ENCODE results near the gene CIDEB.

Gene CIDEB

DNA sequence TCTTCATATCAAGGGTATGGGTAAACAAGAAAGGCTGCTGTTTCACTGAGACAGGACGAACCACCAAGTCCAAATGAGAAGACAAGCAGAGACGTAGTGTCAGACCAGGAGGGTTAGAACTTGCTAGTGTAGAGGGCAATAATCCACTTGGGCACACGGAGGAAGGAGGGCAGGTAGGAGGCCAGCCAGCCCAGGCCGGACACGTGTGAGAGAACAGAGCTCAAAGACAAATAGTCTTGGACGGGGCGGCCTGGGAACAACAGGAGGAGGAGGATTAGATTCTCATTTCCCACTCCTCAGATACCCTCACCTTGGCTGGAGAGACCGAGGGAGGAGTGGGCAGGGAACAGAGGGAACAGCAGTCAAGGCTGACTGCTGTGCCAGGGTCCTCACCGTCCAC is 17.0 kb downstream of the CIDEB start:
- DNase-seq (ENCODE audit: low spot score), result no peak

DNA sequence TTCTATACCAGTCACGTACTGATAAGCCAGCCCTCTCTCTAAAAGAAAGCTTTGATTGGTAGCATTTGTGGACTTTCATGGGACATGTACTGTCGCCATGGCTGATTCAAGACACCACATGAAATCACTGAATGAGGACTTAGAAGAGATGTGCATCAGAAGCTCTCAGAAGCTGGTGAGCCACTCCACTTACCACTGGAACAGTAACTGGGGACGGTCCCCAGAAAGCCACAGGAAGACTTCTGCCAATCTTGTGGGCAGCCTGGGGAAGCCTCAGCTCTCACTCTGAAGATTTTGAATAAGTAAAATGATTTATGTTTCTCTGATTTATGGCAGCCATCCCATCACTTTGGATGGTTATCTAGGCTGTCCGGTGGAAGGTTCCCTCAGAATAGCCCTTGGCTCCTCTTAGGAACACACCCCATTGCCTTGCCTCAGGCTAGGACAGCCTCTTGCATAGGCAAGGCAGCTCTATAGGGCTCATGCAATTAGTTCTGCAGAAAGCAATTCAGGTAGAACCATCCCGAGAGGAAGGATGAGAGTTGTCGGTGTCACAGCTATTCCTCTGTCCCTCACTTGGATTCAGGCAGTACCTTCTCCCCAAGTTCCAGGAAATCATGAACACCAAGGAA is 18.0 kb downstream of the CIDEB start:
- DNase-seq (ENCODE audit: low spot score), result no peak

DNA sequence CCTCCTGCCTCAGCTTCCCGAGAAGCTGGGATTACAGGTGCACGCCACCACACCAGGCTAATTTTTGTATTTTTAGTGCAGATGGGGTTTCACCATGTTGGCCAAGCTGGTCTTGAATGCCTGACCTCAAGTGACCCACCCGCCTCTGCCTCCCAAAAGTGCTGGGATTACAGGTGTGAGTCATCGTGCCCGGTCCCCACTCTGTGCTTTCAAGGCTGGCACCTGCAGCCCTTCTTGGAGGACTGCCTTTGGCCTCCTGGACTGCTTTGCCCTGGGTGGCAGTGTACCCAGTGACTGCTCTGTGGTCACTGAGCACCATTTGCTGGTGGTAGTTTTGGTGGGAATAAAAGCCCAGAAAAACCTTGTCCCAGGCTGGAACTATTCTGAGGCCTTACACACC is 20.8 kb downstream of the CIDEB start:
- no peak for DNase-seq (ENCODE audit: low spot score)

DNA sequence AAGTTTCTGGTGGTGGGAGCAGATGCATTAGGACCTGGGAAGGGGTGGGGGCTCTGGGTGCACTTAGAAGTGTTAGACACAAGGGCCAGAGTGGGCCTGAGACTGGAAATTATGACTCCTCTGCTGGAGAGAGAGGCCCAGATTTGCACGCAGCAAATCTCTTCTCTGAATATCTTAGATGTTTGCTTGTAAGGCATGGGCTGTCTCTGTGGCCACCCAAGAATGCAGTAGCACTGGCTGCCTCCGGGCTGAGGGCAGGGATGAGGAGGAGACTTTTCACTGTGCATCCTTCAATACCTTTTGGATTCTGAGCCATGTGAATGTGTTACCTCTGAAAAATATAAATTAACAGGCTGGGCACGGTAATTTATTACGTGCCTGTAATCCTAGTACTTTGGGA is 22.4 kb downstream of the CIDEB start:
- no peak for DNase-seq (ENCODE audit: low spot score)

DNA sequence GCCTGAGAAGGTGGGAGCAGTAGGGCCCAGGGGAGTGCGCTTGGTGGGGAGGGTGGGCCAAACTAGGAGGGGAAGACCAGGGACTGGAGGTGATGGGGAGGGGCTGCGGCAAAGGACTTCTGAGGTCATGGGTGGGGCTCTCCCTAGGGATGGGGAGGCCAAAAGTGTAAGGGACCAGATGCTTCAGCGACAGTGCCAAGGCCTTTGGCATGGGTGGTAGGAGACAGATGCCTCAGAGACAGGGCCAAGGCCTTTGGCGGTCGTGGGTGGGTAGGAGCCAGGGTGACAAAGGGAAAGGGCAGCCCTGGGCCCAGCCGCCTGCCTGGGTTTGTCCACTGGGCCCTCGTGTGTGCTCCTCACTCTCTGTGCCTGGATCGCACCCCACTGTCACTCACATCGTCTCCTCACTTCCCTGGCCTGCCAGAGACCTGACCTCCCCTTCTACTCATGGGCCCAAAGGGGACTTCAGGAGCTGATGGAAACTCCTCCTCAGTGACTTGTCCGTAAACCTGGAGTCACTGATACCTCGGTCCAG is 23.2 kb downstream of the CIDEB start:
- no peak for DNase-seq (ENCODE audit: low spot score)

DNA sequence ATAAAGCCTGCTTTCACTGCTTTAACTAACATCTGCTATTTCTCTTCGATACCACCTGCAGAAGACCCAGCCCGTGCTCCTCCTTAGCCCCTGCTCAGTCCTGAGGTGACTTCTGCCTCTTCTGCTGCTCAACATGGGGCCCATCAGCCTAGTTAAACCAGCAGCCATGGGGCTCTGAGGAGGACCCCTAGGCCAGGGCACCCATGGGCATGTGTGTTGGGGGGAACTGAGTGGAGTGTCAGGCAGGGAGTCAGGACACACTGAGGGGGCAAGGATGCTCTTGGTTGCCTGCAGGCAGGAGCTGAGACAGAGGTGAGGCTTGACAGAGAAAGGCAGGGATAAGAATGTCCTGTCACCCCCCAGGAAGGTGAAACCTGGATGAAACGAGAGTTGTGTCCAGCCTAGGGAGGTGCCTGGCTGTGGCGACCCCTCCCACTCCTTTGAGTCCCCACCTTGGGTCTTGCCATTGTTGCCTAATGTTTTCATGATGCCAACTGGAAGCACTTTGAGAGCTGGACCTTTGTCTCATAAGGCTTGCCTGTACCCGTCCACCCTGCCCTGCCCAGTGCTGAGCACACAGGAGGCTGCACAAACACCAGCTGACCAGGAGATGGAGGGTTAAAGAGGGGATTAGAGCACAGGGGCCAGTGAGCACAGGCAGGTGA is 23.8 kb downstream of the CIDEB start:
- no peak for DNase-seq (ENCODE audit: low spot score)

DNA sequence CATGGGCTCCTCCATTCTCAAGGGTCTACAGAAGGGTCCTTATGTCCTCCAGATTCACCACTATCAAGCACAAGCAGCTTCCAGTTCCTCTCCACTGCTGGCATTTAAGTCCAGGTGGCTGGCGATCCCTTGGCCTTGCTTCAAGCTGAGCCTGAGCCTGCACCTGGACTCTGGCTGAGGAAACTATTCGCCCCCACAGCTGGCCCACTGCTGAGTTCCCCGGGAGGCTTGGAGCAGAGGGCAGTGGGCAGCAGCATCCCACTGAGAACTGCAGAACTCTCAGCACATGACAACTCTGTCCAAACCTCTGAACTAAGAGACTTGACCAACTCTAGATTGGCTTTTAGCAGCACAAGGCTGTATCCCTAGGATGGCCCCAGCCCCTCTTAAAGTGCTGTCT is 25.0 kb downstream of the CIDEB start:
- DNase-seq (ENCODE audit: low spot score), result no peak

DNA sequence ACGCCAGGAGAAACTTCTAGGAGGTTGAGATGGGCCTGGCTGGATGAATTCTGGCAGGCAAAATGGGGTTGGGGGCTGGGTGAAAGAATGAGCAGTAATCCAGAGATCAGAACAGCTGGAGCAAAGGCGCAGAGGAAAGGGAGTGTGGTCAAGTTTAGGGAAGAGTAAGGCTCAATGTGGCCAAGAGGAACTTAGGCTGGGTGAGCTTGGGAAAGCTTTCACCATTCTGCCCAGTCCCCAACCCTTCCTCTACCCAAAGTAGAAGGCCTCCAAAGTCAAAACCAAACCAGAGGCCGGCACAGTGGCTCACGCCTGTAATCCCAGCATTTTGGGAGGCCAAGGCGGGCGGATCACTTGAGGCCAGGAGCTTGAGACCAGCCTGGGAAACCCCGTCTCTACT is 26.1 kb downstream of the CIDEB start:
- no peak for DNase-seq (ENCODE audit: low spot score)

DNA sequence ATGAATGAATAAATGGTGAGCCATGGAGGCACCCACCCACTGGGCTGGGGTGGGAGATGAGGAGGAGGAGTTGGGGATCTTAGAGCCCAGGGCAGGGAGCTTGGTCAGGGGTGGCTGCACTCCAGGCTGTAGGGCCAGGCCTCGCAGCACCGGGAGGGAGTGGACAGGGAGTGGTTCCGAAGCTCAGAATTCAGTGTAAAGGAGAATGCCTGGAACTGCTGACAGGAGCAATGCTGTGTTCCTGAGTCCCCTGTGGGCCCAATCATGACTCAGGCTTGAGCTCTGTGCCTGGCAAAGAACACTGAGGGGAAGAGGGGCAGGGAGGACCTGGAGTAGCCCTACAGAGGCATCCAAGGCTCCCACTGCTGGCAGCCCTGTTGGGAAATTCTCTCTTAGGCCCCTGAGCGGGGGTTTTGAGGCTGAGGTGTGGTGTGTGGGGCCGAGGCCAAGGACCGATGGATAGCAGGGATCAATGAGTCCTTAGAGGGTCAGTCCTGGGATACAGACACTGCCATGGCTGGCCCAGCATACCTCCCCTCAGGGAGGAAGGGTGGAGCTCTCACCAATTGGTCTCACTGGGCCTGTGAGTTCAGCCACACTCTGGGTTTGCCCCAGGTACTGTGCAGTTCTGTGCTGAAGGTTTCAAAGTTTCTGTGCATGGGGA is 26.8 kb downstream of the CIDEB start:
- no peak for DNase-seq (ENCODE audit: low spot score)

DNA sequence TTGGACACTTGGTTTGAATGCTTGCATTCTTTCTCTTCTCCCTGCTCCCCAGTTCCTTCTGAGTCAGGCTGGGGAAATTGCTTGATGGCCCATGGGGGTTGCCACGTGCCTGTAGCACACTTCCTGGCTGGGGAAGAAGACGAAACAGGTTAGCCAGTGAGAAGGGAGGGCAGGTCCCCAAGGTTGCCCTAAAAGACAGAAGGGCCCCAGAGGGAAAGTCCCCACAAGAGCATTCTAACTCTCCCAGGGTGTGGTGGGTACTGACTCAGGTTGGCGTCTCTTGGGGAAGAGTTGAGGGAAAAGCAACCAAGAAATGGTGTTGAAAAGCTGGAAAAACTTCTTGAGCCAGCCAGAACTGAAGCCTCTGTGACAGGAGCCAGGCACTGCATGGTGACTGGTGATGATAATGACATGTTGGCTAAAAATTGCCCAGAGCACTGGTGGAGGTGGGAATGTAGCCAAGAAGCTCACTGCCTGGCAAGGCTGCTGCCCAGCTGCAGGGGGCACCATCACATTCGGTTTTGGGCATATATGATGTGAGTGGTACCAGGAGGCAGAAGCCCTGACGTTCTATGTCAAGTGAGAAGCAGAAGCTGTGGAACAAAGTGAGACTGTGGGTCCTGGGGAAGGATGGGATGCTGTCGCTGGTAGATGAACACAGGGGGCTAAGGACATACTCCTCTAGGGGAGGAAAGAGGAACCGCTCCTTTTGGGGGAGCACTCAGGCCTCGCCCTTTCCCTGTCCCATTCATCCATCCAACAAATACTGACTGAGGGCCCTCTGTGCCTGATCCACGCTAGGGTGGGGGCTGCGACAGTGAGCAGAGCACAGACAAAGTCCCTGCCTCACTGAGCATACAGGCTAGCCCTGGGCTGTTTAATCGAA is 28.2 kb downstream of the CIDEB start:
- DNase-seq (ENCODE audit: low spot score), result peak; percentile 72

DNA sequence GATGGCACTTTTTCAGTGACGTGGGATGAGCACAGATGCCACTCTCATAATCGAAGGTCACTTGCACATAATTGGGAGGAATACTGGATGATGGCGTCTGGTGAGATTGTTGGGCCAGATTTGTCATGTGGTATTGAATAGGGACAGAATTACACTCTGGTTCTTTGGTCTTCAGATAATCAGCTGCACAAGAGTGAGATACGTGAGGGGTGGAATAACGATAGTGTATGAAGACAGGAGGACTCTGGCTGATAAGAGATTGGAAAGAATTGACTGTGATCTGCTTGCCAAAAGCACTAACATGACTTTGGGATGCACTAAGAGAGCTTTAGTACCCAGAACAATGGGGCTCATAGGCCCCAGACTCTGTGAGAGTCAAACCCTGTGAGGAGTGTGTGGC is 29.4 kb downstream of the CIDEB start:
- no peak for DNase-seq (ENCODE audit: low spot score)

DNA sequence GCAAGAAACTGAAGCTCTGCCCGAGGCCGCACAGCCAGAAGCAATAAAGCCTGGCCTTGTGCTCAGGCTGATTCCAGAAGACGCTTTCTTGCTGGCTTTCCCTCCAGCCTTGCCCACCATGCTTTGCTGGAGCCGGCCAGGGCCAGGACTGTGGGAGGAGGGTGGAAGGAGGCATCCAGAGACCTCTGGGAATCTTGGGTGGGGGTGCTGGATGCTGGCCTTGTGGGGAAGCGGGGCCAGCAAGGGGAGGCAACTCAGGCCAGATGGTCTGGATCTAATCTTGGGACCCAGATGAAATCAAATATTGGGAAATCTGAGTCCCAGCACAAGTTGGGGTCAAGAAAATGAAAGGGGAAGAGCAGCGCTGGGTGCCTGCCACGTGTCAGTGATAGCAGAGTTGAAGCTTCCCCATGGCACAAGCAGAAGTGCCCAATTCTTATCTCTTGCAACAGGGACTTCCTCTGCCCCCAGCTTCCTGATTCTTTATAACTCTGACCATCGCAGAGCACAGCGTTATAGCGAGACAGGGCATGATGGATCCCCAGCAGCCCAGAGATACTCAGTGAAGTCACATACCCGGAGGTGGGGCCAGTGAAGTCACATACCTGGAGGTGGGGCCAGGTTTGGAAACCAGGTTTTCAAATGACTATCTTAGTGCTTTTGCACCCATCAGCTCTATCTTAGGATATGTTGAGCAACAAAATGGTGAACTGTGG is 30.0 kb downstream of the CIDEB start:
- DNase-seq (ENCODE audit: low spot score), result no peak

DNA sequence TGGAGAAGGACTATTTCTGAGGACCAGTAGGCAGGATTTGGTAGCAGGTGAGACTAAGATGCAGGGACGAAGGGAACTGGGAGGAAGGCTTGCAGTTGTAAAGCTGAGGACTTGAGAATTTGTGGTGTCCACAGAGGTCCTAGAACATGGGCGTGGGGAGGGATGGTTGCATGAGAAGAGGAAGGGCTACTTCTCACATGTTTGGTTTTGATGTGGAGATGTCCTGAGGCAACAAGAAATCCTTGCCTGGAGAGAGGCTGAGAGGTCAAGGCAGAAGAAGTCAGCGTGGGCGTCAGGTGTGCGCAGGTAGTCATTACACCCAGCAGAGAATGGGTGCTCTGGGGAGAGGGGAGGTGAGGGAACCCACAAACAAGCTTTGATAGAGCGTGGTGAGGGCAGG is 30.7 kb downstream of the CIDEB start:
- no peak for DNase-seq (ENCODE audit: low spot score)

DNA sequence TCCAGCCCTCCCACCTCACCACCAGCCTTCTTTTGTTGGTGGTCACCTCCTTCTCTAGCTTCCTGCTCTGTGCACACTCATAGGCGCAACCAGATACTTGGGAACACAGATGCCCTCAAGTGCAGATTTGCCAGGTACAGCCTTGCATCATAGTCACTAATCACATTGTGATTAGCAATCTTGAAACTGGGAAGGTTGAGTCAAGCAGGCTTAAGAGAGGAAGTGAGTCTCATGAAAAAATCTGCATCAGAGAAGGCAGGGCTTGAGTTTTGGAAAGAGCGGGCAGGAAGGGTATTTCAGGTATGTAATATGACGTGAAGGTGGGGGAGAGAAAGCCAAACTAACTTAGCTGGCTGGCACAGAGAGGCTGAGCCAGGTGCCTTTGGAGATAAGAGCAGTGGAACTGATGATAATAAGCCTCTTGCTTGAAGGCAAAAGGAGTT is 33.7 kb downstream of the CIDEB start:
- DNase-seq (ENCODE audit: low spot score), result peak; percentile 91

DNA sequence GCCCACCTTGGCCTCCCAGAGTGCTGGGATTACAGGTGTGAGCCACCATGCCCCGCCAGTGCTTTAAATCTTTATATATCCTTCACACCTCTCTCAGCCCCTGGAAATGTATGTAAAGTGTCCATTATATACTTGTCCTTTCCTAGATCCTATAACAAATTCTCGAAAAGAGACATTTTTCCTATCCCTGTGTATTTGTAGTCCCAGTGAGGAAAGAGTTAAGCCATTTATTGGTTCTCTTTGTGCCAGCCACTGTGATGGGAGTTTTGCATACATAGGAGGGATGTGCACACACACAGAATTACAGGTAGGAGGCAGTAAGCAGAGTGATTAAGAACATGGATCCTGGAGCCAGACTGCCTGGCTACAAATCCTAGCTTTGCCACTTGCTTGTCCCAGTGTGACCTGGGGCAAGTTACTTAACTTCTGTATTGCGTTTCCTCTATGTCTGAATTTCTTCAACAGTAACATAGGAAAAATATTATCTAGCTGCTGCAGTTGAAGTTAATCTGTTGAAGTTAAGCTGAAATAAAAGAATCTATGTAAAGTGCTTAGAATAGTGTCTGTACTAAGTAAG is 34.3 kb downstream of the CIDEB start:
- peak; percentile 41 for DNase-seq (ENCODE audit: low spot score)

DNA sequence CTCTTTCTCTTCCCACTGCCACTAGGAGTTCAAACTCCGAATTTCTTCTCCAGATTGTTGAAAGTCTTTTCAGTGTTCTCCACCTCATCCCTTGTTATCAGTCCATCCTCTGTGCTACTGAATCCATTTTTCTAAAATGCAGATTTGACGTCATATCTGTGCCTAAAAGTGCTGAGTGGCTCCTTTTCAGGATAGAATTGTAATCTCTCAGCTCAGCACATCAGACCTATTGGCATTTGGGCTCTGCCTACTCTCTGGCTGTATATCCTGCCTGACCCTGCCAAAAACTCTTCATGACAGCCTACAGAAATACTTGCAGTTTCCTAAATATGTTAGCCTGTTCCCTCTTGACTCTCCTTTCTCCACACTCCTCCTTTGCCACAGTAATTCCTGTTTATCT is 35.3 kb downstream of the CIDEB start:
- no peak for DNase-seq (ENCODE audit: low spot score)

DNA sequence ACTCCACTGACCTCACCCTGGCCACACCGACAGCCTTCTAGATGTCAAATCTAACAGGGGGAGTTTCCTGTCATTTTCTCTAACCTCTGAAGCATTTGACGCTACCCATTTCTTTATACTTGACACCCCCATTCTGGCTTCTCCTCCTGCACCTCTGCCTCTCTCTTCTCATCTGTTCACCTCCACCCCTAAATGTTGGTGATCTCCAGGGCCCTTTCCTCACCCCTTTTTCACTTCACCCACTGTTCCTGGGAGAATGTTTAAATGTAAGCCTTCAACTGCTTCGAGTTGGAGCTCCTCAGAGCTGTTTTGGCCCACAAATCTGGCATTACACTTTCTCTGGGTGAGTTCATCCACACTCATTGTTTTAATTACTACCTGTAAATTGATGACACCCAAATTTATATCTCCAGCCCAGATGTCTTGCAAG is 35.9 kb downstream of the CIDEB start:
- DNase-seq (ENCODE audit: low spot score), result no peak

DNA sequence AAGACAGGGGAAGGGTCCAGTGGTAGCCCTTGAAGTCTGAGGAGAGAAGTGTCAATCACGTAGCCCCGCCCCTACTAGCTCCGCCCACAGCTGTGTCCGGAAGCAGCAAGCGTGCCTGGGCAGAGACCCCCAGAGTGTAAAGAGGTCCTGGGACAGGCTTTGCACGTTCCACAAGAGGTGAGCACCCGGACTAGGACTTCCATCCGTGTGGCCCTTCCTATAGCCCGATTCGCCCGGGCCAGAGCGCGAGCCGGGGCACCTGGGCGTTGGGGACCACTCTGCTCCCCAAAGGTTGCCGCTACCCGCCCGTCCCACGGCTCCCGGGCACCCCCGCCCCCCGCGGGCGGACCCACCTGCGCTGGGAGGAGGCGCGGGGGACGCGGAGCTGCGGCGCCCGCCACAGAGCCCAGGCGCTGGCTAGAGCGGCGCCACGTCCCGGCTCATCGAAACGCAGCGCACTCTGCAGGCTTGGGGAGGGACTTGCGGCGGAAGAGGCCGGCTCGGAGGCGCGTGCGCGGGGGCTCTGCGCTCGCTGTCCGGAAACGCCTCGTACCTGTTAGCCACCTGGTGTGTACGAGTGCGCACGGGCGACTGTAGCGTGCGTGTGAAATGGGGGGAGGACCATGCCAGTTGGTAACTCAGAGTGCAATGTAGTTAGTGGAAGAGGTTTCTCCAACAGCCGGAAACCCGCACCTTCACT is 36.5 kb downstream of the CIDEB start, which contains the start of gene RABGGTA:
TSS of gene RABGGTA (minus strand) at position 464 of the 700 bp plus-strand sequence. CDS start 482 bp downstream, outside the sequence.
- DNase-seq (ENCODE audit: low spot score), result peak; percentile 93

DNA sequence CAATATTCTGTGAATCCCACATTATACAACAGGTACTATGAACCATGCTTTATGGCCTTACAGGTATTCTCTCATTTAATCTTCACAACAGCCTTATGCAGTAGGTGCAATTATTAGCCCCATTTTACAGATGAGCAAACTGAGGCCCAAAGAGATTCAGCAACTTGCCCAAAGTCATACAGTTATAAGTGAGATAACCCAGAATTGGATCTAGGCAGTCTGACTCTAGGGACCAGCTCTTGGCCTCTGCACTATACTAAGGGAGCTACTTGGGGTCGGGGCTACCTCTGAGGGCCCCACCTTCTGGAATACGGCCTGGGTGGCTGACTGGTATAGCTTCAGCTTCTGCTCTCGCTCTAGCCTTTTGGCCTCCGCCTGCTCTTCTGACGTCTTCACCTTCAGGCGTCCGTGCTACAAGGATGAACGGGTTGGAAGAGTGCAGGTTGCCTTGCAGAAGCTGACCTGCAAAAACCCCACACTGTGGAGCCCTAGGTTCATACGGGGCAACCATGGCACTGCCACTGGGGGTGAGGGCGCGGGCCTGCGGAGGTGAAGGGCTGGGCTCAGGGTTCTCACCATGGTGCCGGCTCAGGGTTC is 37.1 kb downstream of the CIDEB start:
- DNase-seq (ENCODE audit: low spot score), result no peak

Measured in kidney tubule cell (primary cell).